Hypothalamus (tissue), 51 donors: ENCODE data around the gene GRB2.

Experiments used
- DNase-seq, 51 donors: peaks; one replicate each; lab custom pipeline; 2025; lab: John Stamatoyannopoulos, UW

GRB2 gene

GRCh38 chr17:75416006-75416405 lies 10.5 kb upstream of the GRB2 start:
- no peak for DNase-seq

GRCh38 chr17:75414488-75414887 lies 9.0 kb upstream of the GRB2 start:
- DNase-seq = no peak

DNA sequence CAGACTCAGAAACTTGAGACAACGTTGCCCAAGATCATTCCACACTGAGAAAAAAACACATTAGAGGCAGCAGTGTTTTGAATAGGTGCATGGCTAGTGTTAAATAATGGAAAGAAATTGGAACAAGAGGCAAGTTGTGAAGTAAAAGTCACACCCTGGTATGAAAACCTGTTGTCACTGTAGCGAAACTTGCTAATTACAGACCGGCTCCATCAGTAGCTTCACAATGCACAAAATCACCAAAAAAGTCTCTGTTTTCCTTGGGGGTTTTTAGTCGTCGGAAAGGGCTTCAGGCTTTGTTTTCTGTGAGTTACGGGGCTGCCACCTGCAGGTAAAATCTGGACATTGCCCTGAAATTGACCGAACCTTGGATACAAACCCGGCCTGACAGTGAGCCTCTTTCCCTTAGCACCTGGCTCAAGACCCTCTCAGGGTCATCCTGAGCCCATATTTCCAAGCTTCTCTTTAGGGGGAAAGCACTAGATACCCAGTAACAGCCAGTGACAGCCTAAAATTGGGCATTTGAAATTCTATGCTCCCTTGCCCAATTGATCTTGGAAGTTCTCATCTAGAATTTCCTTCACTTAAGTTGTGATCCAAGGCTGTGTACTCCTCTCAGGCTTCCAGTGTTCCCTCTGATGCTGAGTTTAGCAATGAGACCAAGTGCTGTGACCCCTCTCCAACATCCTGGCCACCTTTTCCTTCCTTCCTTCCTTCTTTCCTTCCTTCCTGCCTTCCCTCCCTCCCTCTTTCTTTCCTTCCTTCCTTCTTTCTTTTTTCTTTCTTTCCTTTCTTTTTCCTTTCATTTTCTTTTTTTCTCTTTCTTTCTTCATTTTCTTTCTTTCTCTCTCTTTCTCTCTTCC lies 7.2 kb upstream of the GRB2 start:
- peak in 32 of 51 donors; percentile 3 to 54 (median 26) for DNase-seq

DNA sequence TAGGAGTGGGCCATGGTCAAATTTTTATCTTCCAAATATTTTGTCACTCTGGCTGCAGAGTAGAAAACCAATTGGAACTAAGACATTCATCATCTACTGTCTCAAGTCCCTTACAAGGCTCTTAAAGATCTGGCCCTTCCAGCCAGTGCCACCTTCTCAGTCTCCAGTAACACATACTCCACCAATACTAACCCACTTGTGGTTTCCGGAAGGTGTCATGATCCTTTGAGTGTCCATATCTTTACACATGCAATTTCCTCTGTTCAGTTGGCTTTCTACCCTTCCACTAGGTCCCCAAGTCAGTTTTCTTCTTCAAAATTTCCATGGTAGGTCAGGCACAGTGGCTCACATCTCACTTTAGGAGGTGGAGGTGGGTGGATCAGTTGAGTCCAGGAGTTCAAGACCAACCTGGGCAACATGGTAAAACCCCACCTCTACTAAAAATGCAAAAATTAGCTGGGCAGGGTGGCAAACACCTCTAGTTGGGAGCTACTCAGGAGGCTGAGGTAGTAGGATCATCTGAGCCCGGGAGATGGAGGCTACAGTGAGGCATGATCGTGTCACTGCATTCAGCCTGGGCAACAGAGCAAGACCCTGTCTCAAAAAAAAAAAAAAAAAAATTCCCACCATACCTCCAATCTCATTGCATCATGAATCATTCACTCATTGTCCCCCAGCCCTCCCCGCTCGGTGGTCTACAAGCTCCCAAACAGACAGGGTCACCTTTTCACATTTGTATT lies 6.0 kb upstream of the GRB2 start:
- DNase-seq = no peak

GRCh38 chr17:75410141-75410540 lies 4.7 kb upstream of the GRB2 start:
- DNase-seq = no peak

DNA sequence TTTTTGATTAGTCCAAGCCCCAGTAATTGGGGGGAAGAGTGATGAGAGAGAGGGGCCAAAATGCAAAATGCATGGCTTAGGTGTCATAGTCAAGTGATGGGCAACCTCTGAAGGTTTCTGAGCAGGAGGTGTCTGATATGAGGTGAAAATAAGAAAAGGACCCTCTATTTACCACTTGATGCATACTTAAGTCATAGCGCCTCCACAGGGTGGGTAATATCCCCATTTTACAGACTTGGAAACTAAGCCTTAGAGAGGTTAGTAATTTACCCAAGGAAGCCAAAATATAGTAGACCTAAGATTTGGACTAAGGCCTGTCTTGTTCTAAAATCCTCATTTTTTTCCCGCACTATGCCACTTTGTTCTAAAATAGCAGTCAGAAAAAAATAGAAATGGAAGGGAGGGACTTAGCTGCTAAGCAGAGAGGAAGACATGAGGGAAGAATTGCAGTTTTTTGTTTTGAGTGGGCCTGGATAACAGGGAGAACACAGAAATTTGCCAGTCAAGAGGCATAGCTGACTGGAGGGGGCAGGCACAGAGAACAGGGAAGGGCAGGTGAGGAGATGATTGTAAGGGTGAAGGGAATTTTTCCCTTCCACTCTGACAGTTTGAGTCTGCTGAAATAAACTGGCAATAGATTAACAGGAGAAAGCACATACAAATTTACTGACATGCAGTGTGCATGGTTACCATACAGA lies 2.3 kb upstream of the GRB2 start:
- DNase-seq = peak in 1 of 51 donors; percentile 15

DNA sequence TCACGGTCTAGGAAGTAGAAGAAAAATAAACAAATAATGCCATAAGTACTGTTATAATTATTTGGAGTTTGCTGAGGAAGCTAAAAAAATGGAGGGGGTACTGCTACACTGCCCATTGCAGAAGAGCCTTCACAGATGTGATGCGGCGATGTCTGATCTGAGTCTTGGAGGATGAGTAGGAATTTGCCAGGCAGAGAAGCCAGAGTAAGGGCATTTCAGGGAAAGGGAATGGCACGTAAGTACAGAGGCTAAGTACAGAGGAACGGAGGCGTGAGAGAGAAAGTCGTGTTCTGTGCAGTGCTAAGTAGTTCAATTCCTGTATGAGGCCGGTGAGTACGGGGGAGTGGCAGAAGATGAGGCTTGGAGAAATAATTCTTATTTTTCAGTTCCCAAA lies 741 bp upstream of the GRB2 start:
- DNase-seq = peak in 6 of 51 donors; percentile 5 to 81 (median 22)

DNA sequence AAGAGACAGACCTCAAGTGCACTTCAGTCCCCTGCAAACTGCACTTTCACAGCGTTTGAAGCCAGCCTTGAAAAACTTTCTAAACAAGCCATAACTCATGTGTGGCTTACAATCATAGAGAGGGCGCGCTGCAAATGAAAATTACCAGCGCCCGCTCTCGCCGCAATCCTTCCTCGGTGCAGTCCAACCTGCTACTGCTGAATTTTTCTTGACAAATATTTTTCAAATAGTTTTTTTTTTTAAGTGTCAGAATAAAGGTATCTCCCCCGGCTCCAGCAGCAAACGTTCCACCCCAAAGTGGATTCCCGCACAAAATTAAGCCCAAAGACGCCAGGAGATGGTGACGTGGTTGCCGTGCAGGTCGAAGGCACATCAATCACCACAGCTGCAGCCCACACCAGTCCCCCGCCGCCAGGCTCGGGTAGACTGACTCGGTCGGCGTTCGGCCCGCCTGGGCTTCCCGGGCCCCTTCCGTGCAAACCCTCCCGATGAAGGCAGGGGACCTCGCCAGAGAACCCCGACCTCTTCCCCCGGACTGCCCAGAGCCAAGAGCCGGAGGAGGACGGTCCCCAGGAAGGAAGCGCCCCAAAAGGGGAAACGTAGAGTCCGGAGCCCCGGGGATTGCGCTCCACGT lies 630 bp downstream of the GRB2 start:
- DNase-seq = peak in 30 of 51 donors; percentile 6 to 66 (median 42)

- peak in 38 of 51 donors; percentile 2 to 69 (median 30) for DNase-seq
These were observed 1.2 kb downstream of the GRB2 start for GRCh38 chr17:75404223-75404730.

GRCh38 chr17:75403131-75403530 lies 2.3 kb downstream of the GRB2 start:
- DNase-seq = no peak

GRCh38 chr17:75402026-75402425 lies 3.5 kb downstream of the GRB2 start:
- DNase-seq = no peak

DNA sequence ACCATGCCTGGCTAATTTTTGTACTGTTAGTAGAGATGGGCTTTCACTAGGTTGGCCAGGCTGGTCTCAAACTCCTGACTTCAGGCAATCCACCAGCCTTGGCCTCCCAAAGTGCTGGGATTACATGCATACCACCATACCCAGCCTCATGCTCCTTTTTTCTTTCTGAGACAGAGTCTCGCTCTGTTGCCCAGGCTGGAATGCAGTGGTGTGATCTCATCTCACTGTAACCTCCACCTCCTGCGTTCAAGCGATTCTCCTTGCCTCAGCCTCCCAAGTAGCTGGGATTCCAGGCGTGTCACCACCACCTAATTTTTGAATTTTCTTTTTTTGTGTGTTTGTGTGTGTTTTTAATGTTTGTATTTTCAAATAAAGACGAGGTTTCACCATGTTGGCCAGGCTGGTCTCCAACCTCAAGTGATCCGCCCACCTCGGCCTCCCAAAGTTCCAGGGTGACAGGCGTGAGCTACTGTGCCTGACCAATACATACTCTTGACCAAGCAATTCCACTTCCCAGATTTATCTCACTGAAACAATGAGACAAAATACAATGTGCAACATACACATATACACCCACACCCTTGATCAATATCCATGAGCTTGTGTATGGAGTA lies 5.0 kb downstream of the GRB2 start:
- DNase-seq = no peak

DNA sequence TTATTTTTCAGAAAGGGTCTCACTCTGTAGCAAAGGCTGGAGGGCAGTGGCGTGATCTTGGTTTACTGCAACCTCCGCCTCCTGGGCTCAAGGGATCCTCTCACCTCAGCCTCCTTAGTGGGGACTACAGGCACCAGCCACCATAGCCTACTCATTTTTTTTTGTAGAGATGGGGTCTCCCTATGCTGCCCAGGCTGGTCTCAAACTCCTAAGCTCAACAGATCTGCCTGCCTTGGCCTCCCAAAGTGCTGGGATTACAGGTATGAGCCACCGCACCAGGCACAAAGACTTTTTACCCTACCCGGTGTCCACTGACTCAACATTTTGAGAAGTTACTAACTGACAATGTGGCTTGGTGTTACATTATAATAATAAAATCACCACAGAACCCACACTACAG lies 7.2 kb downstream of the GRB2 start:
- no peak for DNase-seq

DNA sequence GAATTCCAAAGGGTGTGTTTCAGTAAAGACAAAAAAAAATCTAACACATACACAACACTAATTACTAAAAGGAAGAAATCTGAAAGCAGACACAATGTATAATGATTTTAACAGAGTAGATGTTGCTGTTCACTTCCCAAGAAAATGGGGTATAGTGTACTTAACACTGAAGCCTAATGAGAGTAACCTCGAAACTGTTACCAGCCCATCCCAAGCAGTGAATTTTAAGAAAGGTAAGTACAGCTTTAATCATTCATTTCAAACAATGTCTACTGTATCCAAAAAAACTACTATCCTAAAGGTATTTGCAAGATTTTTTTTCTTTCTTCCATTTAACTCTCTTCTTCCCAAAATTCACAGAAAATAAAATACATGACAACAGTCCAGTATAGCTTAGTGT lies 8.3 kb downstream of the GRB2 start:
- DNase-seq = no peak

DNA sequence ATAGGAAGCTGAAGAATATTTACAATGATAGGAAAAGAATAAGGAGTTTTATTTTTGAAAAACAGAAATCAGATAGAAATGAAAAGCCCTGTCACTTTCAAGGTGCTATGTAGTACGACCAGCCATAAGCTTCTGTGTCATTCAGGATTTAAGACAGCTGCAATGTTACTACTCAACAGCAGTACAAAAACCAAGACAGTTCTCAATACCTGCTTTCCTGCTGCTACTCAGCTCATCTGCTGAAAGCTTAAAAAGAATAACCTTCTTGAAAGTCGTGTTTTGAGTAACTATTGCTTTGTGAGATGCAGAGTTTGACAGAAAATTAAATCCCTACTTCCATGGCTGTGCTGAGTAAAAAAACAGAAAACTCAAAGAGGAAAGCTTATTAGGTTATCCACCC lies 8.7 kb downstream of the GRB2 start:
- DNase-seq = no peak

DNA sequence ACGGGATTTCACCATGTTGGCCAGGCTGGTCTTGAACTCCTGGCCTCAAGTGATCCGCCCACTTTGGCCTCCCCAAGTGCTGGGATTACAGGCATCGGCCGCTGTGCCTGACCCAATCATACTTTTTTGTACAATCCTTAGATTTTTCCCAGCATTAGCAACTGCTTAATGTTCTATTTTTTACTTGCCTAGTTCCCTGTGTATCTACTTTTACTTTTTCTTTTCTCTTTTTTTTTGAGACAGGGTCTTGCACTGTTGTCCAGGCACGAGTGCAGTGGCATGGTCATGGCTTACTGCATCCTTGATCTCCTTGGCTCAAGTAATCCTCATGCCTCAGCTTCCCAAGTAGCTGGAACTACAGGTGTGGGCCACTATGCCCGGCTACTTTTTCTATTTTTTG lies 9.5 kb downstream of the GRB2 start:
- DNase-seq = no peak

DNA sequence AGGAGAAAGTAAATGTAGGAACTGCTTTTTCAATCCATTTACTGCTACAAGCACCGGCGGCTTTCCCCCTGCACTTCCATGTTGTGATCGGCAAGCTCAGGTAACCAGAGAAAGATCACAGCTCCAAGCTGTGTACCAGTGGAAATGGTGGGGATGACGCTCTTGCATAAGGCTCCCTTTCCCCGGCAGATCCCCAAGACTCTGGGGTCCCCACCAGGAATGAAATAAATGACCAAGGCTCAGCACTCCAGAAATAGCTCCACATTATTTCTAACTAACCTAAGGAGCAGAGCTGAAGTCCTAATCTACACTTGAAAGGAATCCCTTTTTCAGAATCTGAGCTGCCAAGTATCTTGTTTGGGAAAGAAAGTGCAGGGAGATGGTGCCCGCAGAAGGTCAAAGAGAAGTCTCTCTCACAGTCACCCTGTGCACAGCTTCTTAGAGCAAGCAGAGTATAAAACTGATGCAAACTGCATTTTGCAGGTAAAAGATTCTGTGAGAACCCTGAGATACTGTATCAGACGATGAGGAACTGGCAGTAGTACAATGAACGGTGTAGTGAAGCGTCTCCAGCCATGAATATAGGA lies 11.1 kb downstream of the GRB2 start:
- peak in 3 of 51 donors; percentile 21 to 31 (median 28) for DNase-seq

- DNase-seq = peak; percentile 85 to 99 (median 97)
These were observed 11.8 kb downstream of the GRB2 start for GRCh38 chr17:75393523-75394331.

DNA sequence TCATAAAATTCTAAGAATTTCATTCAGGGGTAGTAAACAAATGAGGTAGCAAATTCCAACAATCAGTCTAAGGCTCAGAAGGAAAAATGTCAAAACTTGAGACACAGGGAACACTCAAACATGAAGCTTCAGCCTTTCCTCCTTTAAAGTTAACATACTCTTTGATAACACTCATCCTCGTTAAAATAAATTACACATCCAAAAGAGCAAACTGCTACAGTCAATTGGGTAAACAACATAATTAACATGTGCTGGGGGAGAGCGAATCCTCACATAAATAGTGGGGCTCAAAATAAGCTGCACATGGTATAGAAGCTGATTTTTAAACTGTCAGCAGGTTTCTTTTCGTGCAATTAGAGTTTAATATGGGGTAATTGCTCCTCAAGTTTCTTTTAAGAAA lies 12.9 kb downstream of the GRB2 start:
- DNase-seq = peak in 1 of 51 donors; percentile 9
